Loucy (cell line): ENCODE results near the gene MTNR1A.

Experiments
- H2AFZ ChIP-seq: fragments of 200-600 bp; sonication (generic); 2 replicates; pipeline ENCODE4 v1.6.0; 2016; ENCODE audit warnings: antibody characterized with exemption, mild to moderate bottlenecking, low read length, moderate library complexity
- H3F3A ChIP-seq: fragments of 200-600 bp; 2 replicates; pipeline ENCODE4 v1.6.0; 2016; ENCODE audit warnings: antibody characterized with exemption, low read depth, mild to moderate bottlenecking
- H3K27me3 ChIP-seq: fragments of 200-600 bp; sonication (generic); 2 replicates; pipeline ENCODE4 v1.6.1; 2014; ENCODE audit warnings: low read length, mild to moderate bottlenecking; ENCODE audit not compliant: insufficient read depth, poor library complexity, severe bottlenecking
- H3K36me3 ChIP-seq: fragments of 200-600 bp; sonication (generic); 2 replicates; pipeline ENCODE4 v1.6.1; 2016; ENCODE audit warnings: low read length; ENCODE audit not compliant: insufficient read depth
- H3K4me1 ChIP-seq: fragments of 200-600 bp; sonication (generic); 2 replicates; pipeline ENCODE4 v1.5.1; 2014; ENCODE audit warnings: low read length, mild to moderate bottlenecking; ENCODE audit not compliant: insufficient read depth, poor library complexity, severe bottlenecking
- H3K4me2 ChIP-seq: fragments of 200-600 bp; sonication (generic); 2 replicates; pipeline ENCODE4 v1.6.0; 2014; ENCODE audit warnings: antibody characterized with exemption, low read length, low read depth, mild to moderate bottlenecking; ENCODE audit not compliant: poor library complexity, severe bottlenecking
- H3K4me3 ChIP-seq: fragments of 200-600 bp; sonication (generic); 2 replicates; pipeline ENCODE4 v1.5.1; 2014; ENCODE audit warnings: low read length, mild to moderate bottlenecking, mixed read lengths; ENCODE audit not compliant: poor library complexity, severe bottlenecking
- H3K79me2 ChIP-seq: fragments of 200-600 bp; sonication (generic); 2 replicates; pipeline ENCODE4 v1.6.1; 2014; ENCODE audit warnings: low read length; ENCODE audit not compliant: insufficient read depth
- H3K9ac ChIP-seq: fragments of 200-600 bp; sonication (generic); 2 replicates; pipeline ENCODE4 v1.6.0; 2014; ENCODE audit warnings: mild to moderate bottlenecking, low read depth, low read length, moderate library complexity; ENCODE audit not compliant: poor library complexity, severe bottlenecking
- H3K9me2 ChIP-seq: fragments of 200-600 bp; sonication (generic); replicated peaks from 2 replicates; pipeline ENCODE4 v1.6.1; 2016; ENCODE audit warnings: low read depth, low read length, mixed read lengths
- H3K9me3 ChIP-seq: fragments of 200-600 bp; sonication (generic); 2 replicates; pipeline ENCODE4 v1.6.1; 2014; ENCODE audit warnings: mild to moderate bottlenecking, antibody characterized with exemption, low read length, low read depth; ENCODE audit not compliant: insufficient read depth
- H4K20me1 ChIP-seq: fragments of 200-600 bp; sonication (generic); 2 replicates; pipeline ENCODE4 v1.6.0; 2014; ENCODE audit warnings: antibody characterized with exemption, low read length, mild to moderate bottlenecking; ENCODE audit not compliant: insufficient read depth, poor library complexity, severe bottlenecking
- CTCF ChIP-seq: fragments of 200-600 bp; sonication (generic); conservative IDR thresholded peaks from 2 replicates; pipeline ENCODE4 v1.5.1; 2014; ENCODE audit warnings: mild to moderate bottlenecking, antibody characterized with exemption, low read length
- EZH2phosphoT487 ChIP-seq: fragments of 200-600 bp; IDR thresholded peaks from 2 replicates; pipeline ENCODE4 v1.6.1; 2018; ENCODE audit warnings: antibody characterized with exemption, mild to moderate bottlenecking, moderate library complexity, borderline replicate concordance

The MTNR1A gene

GRCh38 chr4:186581421-186581820 is 26.1 kb upstream of the MTNR1A start:
- Histone ChIP-seq H3K4me2 (no peak overlapping the region), H3K4me3 (no peak overlapping the region), H3K9me3 (no peaks in the 10 kb centered on the region; the same call in 1 of the 2 replicates), H3K36me3 (no peaks in the 10 kb centered on the region), H3F3A (no peaks in the 10 kb centered on the region), H3K9ac (no peak overlapping the region), H3K4me1 (no peaks in the 10 kb centered on the region), H2AFZ (no peak overlapping the region), H3K79me2 (no peaks in the 10 kb centered on the region), H3K27me3 (no peaks in the 10 kb centered on the region), H4K20me1 (no peaks in the 10 kb centered on the region), H3K9me2 (no peaks in the 10 kb centered on the region)
- TF ChIP-seq EZH2phosphoT487, result no peak
- TF ChIP-seq CTCF, result no peak

DNA sequence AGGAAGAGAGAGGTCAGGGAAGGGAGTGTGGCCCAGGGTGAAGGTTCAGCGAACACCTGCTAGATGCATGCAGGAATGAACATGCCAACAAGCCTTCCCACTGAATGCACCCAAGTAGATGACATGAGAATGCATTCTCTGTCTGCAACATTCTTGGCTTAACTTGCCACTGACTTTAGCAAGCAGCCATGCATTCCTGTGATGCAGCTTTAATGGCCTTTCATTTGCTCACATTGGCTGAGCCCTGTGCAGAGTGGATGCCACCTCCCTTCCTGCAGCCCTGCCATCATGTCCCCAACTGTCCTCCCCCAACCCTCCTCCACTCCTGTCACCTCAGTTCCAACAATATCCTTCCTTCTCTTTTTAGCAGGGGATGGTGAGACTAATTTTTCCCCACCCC is 25.3 kb upstream of the MTNR1A start:
- H3K36me3 ChIP-seq, result no peaks in the 10 kb centered on the region
- no peaks in the 10 kb centered on the region for H3K9me2 ChIP-seq
- TF ChIP-seq CTCF (no peak), EZH2phosphoT487 (no peak)
- no peaks in the 10 kb centered on the region for H3K27me3 ChIP-seq
- no peaks in the 10 kb centered on the region for H4K20me1 ChIP-seq
- H3K4me3 ChIP-seq, result no peak overlapping the region
- H2AFZ ChIP-seq, result no peak overlapping the region
- H3K4me1 ChIP-seq, result no peaks in the 10 kb centered on the region
- H3K79me2 ChIP-seq, result no peaks in the 10 kb centered on the region
- H3F3A ChIP-seq, result no peaks in the 10 kb centered on the region
- no peak overlapping the region for H3K4me2 ChIP-seq
- H3K9ac ChIP-seq, result no peak overlapping the region
- no peaks in the 10 kb centered on the region; the same call in 1 of the 2 replicates for H3K9me3 ChIP-seq

DNA sequence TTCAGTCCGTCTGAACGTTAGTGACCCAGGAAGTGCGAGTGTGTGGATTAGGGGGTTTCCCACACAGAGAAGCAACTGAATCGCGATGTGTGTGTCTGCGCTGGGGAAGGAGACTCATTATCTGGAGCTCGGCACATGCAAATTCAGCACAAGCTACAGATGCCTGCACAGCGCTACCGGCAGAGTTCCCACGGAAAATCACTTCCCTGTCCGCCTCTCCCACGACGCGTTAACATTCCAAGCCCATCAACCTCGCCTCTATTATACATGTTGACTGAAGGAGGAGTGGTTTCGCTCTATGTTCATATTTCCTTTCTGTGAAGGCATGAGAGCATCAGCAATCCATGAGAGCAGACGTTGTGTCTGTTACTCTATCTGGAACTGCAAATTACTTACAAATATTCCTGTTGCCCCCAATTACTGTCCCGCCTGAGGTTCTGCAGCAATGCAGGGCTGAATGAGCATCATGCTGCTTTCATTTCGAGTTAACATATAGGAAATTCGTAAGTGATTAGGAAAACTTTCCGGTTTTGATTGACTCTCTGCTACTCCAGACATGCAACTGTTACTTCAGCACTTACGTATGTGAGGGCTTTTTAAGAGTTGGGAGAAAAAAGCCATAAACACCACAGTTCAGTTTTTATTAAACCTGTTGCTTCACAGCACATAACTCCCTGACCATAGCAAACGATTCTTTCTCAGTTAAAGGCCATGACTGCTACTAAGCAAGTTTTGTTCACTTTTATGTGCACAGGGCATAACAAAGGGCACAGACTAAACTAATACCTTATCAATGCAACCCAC is 15.0 kb upstream of the MTNR1A start:
- Histone ChIP-seq H3F3A (no peaks in the 10 kb centered on the region), H3K9ac (no peak overlapping the region), H3K9me2 (no peaks in the 10 kb centered on the region), H3K4me1 (no peaks in the 10 kb centered on the region), H3K36me3 (no peaks in the 10 kb centered on the region), H3K4me2 (no peak overlapping the region), H3K4me3 (no peak overlapping the region), H2AFZ (no peak overlapping the region), H3K27me3 (no peaks in the 10 kb centered on the region), H4K20me1 (no peaks in the 10 kb centered on the region), H3K9me3 (no peaks in the 10 kb centered on the region), H3K79me2 (no peaks in the 10 kb centered on the region)
- no peak for TF ChIP-seq CTCF
- TF ChIP-seq EZH2phosphoT487, result no peak
